Caco-2 (cell line): ENCODE data around the gene RAD23B. TPM values are rescaled to one million over a fixed set of nuclear protein-coding genes. Genes with fewer than 3 reads are reported as not detected.

ENCODE experiments used
- BruUV-seq: library from RNA; stranded (reverse); fragments of 400-500 nt; replicated peaks from 2 replicates; lab custom pipeline; 2021; lab: Mats Ljungman, UMichigan
- CTCF ChIA-PET: fragments of 300-600 bp; sonication (Branson Sonifier 250); formaldehyde crosslinking; loops from one replicate; lab custom pipeline; 2022; ENCODE audit warnings: antibody characterized with exemption; lab: Charles Lee
- POLR2A ChIA-PET: fragments of 300-600 bp; sonication (Branson Sonifier 250); formaldehyde crosslinking; loops from one replicate; lab custom pipeline; 2022; ENCODE audit warnings: antibody characterized with exemption; lab: Charles Lee
- DNase-seq, 2 experiments: peaks; one replicate each; pipeline versions ENCODE4 v3.0.0 to v3.0.0-alpha.2; 2020 to 2022
- H3K27me3 ChIP-seq: replicated peaks from 2 replicates; pipeline ENCODE4 v1.6.0; 2011; ENCODE audit warnings: low read length; ENCODE audit not compliant: control insufficient read depth, insufficient read depth
- H3K36me3 ChIP-seq: 2 replicates; pipeline ENCODE4 v1.5.1; 2011; ENCODE audit warnings: low read length; ENCODE audit not compliant: control insufficient read depth, insufficient read depth
- H3K4me1 ChIP-seq: fragments of 250-450 bp; sonication (Bioruptor Pico); 2 replicates; pipeline ENCODE4 v1.5.1; 2020; ENCODE audit warnings: mild to moderate bottlenecking
- H3K4me3 ChIP-seq: 2 replicates; pipeline ENCODE4 v1.5.1; 2011; ENCODE audit warnings: low read depth, mild to moderate bottlenecking, control low read depth, low read length
- H3K9me3 ChIP-seq: fragments of 250-450 bp; sonication (Bioruptor Pico); 2 replicates; pipeline ENCODE4 v1.5.1; 2020; ENCODE audit warnings: mild to moderate bottlenecking, moderate library complexity
- H3K27ac Mint-ChIP-seq: one replicate; pipeline ENCODE4 v1.8.0; 2022; ENCODE audit warnings: mixed read lengths; ENCODE audit not compliant: unreplicated experiment
- H3K27me3 Mint-ChIP-seq: one replicate; pipeline ENCODE4 v1.8.0; 2022; ENCODE audit warnings: mixed read lengths; ENCODE audit not compliant: insufficient read depth, unreplicated experiment
- H3K36me3 Mint-ChIP-seq: one replicate; pipeline ENCODE4 v1.8.0; 2022; ENCODE audit warnings: mild to moderate bottlenecking, mixed read lengths; ENCODE audit not compliant: insufficient read depth, unreplicated experiment
- H3K4me1 Mint-ChIP-seq: one replicate; pipeline ENCODE4 v1.8.0; 2022; ENCODE audit warnings: low read depth, mixed read lengths; ENCODE audit not compliant: unreplicated experiment
- H3K4me3 Mint-ChIP-seq: one replicate; pipeline ENCODE4 v1.8.0; 2022; ENCODE audit warnings: mild to moderate bottlenecking, moderate library complexity, mixed read lengths; ENCODE audit not compliant: unreplicated experiment
- H3K9me3 Mint-ChIP-seq: one replicate; pipeline ENCODE4 v1.8.0; 2022; ENCODE audit warnings: mixed read lengths; ENCODE audit not compliant: unreplicated experiment
- intact Hi-C: fragments of 100-400 bp; cut with micrococcal nuclease; formaldehyde crosslinking; loops from one replicate; pipeline ENCODE4 v1.10.0; 2022; ENCODE audit not compliant: unreplicated experiment
- total RNA-seq: library from RNA; stranded (reverse); gene quantifications from 2 replicates; pipeline ENCODE4 v1.2.3, GENCODE V29; 2022
- TF ChIP-seq, protein P1 (sequence below), 2 experiments: fragments of 200-600 bp in 1 of 2; IDR thresholded peaks; 1 replicate in 1 of 2; 2 replicates in 1 of 2; pipeline versions ENCODE4 v1.5.1 to v1.8.0; 2011 to 2022; ENCODE audit warnings: antibody characterized with exemption in 1 of 2, control low read depth in 1 of 2, inconsistent platforms in 1 of 2, low read depth in 1 of 2, low read length in 1 of 2, mild to moderate bottlenecking in 1 of 2, moderate library complexity in 1 of 2; ENCODE audit not compliant: insufficient read depth in 1 of 2, severe bottlenecking in 1 of 2, unreplicated experiment in 1 of 2

The RAD23B gene
- total RNA-seq, 1 experiment from 2014 or later: 188 TPM

DNA sequence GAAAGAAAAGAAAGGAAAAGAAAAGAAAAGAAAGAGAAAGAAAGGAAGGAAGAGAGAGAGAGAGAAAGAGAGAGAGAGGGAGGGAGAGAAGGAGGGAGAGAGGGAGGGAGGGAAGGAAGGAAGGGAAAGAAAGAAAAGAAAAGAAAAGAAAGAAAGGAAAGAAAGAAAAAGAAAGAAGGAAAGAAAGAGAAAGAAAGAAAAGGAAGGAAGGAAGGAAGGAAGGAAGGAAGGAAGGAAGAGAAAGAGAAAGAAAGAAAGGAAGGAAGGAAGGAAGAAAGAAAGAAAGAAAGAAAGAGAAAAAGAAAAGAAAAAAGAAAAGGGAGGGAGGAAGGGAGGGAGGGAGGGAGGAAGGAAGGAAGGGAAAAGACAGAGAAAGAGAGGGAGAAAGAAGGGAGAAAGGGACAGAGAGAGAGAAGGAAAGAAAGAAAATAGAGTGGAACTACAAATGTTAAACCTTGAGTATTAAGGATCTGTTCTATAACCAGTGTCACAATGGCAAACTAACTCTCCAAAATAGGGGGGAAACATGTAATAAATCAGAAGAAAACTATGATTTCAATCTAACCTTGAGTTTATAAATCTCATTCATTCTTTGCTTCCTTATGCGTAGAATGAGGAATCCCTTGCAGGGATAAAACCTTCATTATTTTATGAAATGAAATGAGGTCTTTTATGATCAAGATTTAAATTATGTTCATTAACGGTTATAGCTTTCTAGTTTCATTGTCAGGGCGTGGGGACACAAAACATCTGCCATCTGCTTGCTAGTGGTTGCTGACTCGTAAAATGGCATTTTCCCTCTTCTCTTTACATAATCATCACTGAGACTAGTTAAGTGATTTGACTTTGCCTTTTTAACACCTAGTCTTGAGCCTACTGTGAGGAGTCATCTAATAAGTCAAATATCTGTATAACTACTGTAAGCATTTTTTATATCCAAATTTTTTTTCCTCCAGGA lies 40.7 kb upstream of the RAD23B start:
- intact Hi-C loops: loop anchor here (1.0 to 5.0 kb wide), 2 partner anchors 41 to 320 kb away; partner anchors contain the start of gene RAD23B
- ChIA-PET CTCF (interaction anchor here (0.6 kb wide), 1 partner anchor 15 kb away, joined by 3 read pairs; no protein-coding TSS in a partner anchor), POLR2A (no interaction called here)
- Histone ChIP-seq H3K4me3 (no peak overlapping the region), H3K4me1 (peaks cover 59% of the 10 kb centered on the region), H3K36me3 (no peaks in the 10 kb centered on the region), H3K9me3 (no peaks in the 10 kb centered on the region), H3K27me3 (no peaks in the 10 kb centered on the region)
- no TSS peak for BruUV-seq
- Mint-ChIP-seq H3K27me3 (no peaks in the 10 kb centered on the region), H3K4me3 (no peak overlapping the region), H3K4me1 (peaks cover 31% of the 10 kb centered on the region), H3K27ac (peak overlapping the region; percentile 89), H3K36me3 (peaks cover 13% of the 10 kb centered on the region), H3K9me3 (no peaks in the 10 kb centered on the region)
- TF ChIP-seq, protein P1, sequence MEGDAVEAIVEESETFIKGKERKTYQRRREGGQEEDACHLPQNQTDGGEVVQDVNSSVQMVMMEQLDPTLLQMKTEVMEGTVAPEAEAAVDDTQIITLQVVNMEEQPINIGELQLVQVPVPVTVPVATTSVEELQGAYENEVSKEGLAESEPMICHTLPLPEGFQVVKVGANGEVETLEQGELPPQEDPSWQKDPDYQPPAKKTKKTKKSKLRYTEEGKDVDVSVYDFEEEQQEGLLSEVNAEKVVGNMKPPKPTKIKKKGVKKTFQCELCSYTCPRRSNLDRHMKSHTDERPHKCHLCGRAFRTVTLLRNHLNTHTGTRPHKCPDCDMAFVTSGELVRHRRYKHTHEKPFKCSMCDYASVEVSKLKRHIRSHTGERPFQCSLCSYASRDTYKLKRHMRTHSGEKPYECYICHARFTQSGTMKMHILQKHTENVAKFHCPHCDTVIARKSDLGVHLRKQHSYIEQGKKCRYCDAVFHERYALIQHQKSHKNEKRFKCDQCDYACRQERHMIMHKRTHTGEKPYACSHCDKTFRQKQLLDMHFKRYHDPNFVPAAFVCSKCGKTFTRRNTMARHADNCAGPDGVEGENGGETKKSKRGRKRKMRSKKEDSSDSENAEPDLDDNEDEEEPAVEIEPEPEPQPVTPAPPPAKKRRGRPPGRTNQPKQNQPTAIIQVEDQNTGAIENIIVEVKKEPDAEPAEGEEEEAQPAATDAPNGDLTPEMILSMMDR (IDR thresholded peaks at IDR 0.05; ENCODE audit: insufficient read depth in 1 of 2, low read depth in 1 of 2, low read length in 1 of 2, severe bottlenecking in 1 of 2, unreplicated experiment in 1 of 2): no peak
- DNase-seq: no peak

DNA sequence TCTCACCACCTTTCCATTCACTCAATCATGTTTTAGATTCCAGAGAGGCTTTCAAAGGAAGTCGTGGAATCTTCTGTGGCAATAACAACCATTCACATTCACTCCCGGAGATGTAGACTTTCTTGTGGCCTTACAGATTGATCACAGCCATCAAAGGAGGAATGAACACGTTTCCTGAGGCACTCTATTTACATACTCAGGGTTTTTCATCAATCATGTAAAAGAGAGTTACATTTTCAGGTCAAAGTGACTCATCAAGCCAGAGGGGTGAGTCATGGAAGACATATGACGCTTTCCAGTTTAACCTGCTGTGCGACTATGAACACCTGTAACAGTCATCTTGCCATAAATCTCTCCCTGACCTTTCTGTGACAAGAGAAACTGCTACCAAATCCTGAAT lies 39.3 kb upstream of the RAD23B start:
- no peaks in the 10 kb centered on the region for H3K9me3 ChIP-seq
- Mint-ChIP-seq H3K27me3 (no peaks in the 10 kb centered on the region), H3K9me3 (no peaks in the 10 kb centered on the region), H3K4me3 (peak overlapping the region; percentile 58), H3K4me1 (peaks cover 34% of the 10 kb centered on the region), H3K36me3 (peaks cover 13% of the 10 kb centered on the region), H3K27ac (peak overlapping the region; percentile 89)
- H3K27me3 ChIP-seq: no peaks in the 10 kb centered on the region
- peak; percentile 87 to 89 for DNase-seq
- no peaks in the 10 kb centered on the region for H3K36me3 ChIP-seq
- POLR2A ChIA-PET: no interaction called here
- no peak overlapping the region for H3K4me3 ChIP-seq
- CTCF ChIA-PET: no interaction called here
- BruUV-seq: no TSS peak
- H3K4me1 ChIP-seq: peaks cover 72% of the 10 kb centered on the region
- TF ChIP-seq, protein P1 (IDR thresholded peaks at IDR 0.05; ENCODE audit: insufficient read depth in 1 of 2, low read depth in 1 of 2, low read length in 1 of 2, severe bottlenecking in 1 of 2, unreplicated experiment in 1 of 2): no peak
- intact Hi-C loops: loop anchor here (1.0 to 5.0 kb wide), 2 partner anchors 40 to 321 kb away; partner anchors contain the start of gene RAD23B

DNA sequence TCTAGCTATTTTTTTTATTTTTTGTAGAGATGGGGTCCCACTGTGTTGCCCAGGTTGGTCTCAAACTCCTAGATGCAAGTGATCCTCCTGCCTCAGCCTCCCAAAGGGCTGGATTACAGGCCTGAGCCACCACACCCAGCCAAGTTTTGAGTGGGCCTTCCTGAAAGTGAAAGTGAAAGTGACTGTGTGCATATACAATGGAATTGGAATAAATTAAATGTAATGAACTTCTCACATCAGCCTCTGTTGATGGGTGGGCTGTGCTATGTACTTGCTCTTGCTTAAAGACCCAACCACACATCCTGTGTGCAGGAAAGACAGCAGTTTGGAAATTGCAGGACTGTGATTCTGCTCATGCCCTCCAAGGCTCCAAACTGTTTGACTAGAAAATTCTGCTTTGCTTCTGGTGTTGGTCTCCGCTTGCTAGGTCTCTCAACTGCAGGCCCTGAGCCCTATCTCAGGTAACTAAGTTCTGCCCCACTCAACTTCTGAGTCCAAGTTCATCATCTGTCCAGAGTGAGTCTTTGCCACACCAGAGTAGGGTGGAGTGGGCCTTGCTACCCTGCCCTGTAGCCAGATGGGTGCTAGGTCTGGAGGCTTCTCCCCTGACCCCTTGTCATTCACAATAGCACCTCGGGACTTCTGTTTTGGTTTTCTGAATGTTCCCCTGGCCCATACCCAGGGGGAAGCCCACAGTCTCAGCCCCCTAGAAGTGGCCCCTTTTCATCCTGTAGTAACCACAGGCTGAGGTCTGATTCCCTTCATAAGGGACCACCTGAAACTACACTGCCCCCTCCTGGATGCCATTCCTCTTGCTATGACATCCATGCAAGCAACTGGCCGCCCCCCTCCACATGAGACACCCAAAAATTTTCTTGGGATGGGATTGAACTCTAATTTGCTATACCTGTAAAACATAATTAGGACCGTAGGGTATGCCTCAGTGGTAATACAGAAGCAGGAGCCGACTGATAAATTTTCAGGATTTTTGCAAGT lies 36.5 kb upstream of the RAD23B start:
- BruUV-seq: no TSS peak
- no peaks in the 10 kb centered on the region for H3K36me3 ChIP-seq
- no peak for DNase-seq
- ChIA-PET CTCF (no interaction called here), POLR2A (no interaction called here)
- Mint-ChIP-seq H3K4me3 (no peak overlapping the region), H3K36me3 (peaks cover 13% of the 10 kb centered on the region), H3K27ac (peak overlapping the region; percentile 57), H3K9me3 (no peaks in the 10 kb centered on the region), H3K27me3 (no peaks in the 10 kb centered on the region), H3K4me1 (peaks cover 48% of the 10 kb centered on the region)
- intact Hi-C loops: no loop called here
- no peaks in the 10 kb centered on the region for H3K27me3 ChIP-seq
- H3K9me3 ChIP-seq: no peaks in the 10 kb centered on the region
- no peak overlapping the region for H3K4me3 ChIP-seq
- peaks cover 71% of the 10 kb centered on the region for H3K4me1 ChIP-seq
- TF ChIP-seq, protein P1 (IDR thresholded peaks at IDR 0.05; ENCODE audit: insufficient read depth in 1 of 2, low read depth in 1 of 2, low read length in 1 of 2, severe bottlenecking in 1 of 2, unreplicated experiment in 1 of 2): no peak
